NCI-H128 (cell line): ENCODE results near the gene PPP1R36.

Experiments used
- DNase-seq: peaks from one replicate; lab custom pipeline; 2025; ENCODE audit not compliant: unreplicated experiment; lab: John Stamatoyannopoulos, UW

Gene PPP1R36

DNA sequence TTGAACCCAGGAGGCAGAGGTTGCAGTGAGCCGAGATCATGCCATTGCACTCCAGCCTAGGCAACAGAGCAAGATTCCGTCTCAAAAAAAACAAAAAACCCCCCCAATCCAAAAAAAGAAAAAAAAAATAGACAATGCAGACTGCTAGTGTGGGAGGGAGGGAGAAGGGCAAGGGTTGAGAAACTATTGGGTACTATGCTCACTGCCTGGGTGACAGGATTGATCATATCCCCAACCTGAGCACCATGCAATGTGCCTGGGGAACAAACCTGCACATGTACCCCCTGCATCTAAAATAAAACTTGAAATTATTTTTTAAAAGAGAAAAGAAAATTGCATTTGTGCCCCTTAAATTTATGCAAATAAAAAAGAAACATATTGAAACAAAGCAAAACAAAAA, 88.9 kb downstream of the PPP1R36 start:
- no peak for DNase-seq
